ENCODE results near the gene HERC4. TPM values are rescaled to one million over a fixed set of nuclear protein-coding genes. Genes with fewer than 3 reads are reported as not detected.

HERC4 gene
- total RNA-seq, 2 experiments from 2014 or later = 46.0 to 46.8 TPM

DNA sequence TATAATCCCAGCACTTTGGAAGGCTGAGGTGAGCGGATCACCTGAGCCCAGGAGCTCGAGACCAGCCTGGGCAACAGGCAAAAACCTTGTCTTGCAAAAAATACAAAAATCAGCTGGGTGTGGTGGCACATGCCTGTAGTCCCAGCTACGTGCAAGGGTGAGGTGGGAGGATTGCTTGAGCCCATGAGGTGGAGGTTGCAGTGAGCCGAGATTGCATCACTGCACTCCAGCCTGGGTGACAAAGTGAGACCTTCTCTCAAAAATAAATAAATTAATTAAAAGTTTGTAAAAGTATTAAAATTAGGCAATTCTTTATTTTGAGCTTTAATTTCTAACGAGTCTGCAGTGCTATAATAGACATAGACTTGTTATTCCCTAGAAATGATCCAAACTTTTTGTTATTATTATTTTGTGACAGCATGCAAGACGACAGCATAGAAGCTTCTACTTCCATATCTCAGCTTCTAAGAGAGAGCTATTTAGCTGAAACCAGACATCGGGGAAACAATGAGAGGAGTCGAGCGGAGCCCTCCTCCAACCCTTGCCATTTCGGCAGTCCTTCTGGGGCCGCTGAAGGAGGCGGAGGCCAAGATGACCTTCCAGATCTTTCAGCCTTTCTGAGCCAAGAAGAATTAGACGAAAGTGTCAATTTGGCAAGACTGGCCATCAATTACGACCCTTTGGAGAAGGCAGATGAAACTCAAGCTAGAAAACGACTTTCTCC lies 46.1 kb upstream of the HERC4 start:
- no peaks in the 10 kb centered on the region for H3K36me3 Mint-ChIP-seq (ENCODE audit: low read depth)
- H3K4me1 ChIP-seq (ENCODE audit: insufficient read depth, low read length) = no peaks in the 10 kb centered on the region
- H3K27me3 ChIP-seq (ENCODE audit: control insufficient read depth in 1 of 2, insufficient read depth in 2 of 2, low read length in 2 of 2) = no peaks in the 10 kb centered on the region
- TF ChIP-seq, protein P1, sequence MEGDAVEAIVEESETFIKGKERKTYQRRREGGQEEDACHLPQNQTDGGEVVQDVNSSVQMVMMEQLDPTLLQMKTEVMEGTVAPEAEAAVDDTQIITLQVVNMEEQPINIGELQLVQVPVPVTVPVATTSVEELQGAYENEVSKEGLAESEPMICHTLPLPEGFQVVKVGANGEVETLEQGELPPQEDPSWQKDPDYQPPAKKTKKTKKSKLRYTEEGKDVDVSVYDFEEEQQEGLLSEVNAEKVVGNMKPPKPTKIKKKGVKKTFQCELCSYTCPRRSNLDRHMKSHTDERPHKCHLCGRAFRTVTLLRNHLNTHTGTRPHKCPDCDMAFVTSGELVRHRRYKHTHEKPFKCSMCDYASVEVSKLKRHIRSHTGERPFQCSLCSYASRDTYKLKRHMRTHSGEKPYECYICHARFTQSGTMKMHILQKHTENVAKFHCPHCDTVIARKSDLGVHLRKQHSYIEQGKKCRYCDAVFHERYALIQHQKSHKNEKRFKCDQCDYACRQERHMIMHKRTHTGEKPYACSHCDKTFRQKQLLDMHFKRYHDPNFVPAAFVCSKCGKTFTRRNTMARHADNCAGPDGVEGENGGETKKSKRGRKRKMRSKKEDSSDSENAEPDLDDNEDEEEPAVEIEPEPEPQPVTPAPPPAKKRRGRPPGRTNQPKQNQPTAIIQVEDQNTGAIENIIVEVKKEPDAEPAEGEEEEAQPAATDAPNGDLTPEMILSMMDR (IDR thresholded peaks at IDR 0.05) = no peak
- H3K27me3 Mint-ChIP-seq = peaks cover 11% of the 10 kb centered on the region
- no peaks in the 10 kb centered on the region for H3K9me3 Mint-ChIP-seq
- H3K9me3 ChIP-seq (ENCODE audit: control insufficient read depth in 1 of 2, insufficient read depth in 1 of 2, low read length in 2 of 2) = no peaks in the 10 kb centered on the region
- ChIA-PET POLR2A (no interaction called here), CTCF (no interaction called here)
- DNase-seq (no peak), ATAC-seq (ENCODE audit: poor library complexity) (no peak)
- no peak overlapping the region for H3K27ac Mint-ChIP-seq
- H3K4me3 Mint-ChIP-seq = no peak overlapping the region
- H3K4me3 ChIP-seq (ENCODE audit: low read length) = no peak overlapping the region
- H3K4me1 Mint-ChIP-seq (ENCODE audit: low read depth) = no peaks in the 10 kb centered on the region
- H3K27ac ChIP-seq (ENCODE audit: low read depth in 1 of 2, low read length in 2 of 2) = no peak overlapping the region
- H3K36me3 ChIP-seq (ENCODE audit: insufficient read depth, low read length) = no peaks in the 10 kb centered on the region
- intact Hi-C loops (cut with DNase I, micrococcal nuclease) = no loop called here

DNA sequence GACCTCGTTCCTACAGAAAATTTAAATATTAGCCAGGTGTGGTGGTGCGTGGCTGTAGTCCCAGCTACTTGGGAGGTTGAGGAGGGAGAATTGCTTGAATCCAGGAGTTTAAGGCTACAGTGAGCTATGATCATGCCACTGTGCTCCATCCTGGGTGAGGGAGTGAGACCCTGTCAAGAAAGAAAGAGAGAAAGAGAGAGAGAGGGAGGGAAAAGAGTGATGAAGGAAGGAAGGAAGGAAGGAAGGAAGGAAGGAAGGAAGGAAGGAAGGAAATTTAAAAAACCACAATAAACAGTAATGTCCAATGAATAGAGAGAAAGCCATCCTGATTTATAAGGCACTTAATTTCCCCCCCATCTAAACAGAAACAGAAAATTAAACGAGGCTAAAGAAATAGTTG lies 43.6 kb upstream of the HERC4 start:
- DNase-seq = no peak
- Mint-ChIP-seq H3K36me3 (ENCODE audit: low read depth) (no peaks in the 10 kb centered on the region), H3K27ac (no peak overlapping the region), H3K4me1 (ENCODE audit: low read depth) (no peaks in the 10 kb centered on the region), H3K27me3 (peaks cover 17% of the 10 kb centered on the region), H3K4me3 (no peak overlapping the region), H3K9me3 (no peaks in the 10 kb centered on the region)
- intact Hi-C loops (cut with DNase I, micrococcal nuclease) = no loop called here
- H3K4me3 ChIP-seq (ENCODE audit: low read length) = no peak overlapping the region
- no peaks in the 10 kb centered on the region for H3K27me3 ChIP-seq (ENCODE audit: control insufficient read depth in 1 of 2, insufficient read depth in 2 of 2, low read length in 2 of 2)
- H3K4me1 ChIP-seq (ENCODE audit: insufficient read depth, low read length) = no peaks in the 10 kb centered on the region
- no peaks in the 10 kb centered on the region for H3K36me3 ChIP-seq (ENCODE audit: insufficient read depth, low read length)
- ATAC-seq (ENCODE audit: poor library complexity) = no peak
- POLR2A ChIA-PET = interaction anchor here (0.6 kb wide), 1 partner anchor 145 kb away, joined by 3 read pairs; no protein-coding TSS in a partner anchor
- CTCF ChIA-PET = no interaction called here
- TF ChIP-seq, protein P1 (IDR thresholded peaks at IDR 0.05) = no peak
- no peak overlapping the region for H3K27ac ChIP-seq (ENCODE audit: low read depth in 1 of 2, low read length in 2 of 2)
- H3K9me3 ChIP-seq (ENCODE audit: control insufficient read depth in 1 of 2, insufficient read depth in 1 of 2, low read length in 2 of 2) = no peaks in the 10 kb centered on the region

DNA sequence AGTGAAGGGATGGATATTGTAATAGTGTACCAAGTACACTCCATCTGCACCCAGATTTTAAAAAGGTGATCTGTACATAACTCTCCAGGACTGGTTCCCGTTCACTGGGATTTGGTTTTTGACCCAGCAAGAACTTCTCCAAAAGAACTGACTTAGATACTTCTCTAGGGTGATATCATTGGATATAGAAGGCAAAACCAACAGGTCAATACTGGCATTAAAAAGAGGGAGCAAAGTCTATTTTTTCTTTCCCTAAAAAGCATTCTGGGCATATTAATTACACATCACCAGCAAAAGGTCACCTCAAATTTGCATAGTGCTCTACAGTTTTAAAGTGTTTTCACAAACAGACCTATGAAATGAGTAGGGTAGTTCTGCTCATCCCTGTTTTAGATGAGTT lies 37.8 kb upstream of the HERC4 start:
- POLR2A ChIA-PET = interaction anchor here (0.6 kb wide), 1 partner anchor 436 kb away, joined by 3 read pairs; no protein-coding TSS in a partner anchor
- Histone ChIP-seq H3K36me3 (ENCODE audit: insufficient read depth, low read length) (no peaks in the 10 kb centered on the region), H3K27me3 (ENCODE audit: control insufficient read depth in 1 of 2, insufficient read depth in 2 of 2, low read length in 2 of 2) (no peaks in the 10 kb centered on the region), H3K27ac (ENCODE audit: low read depth in 1 of 2, low read length in 2 of 2) (no peak overlapping the region), H3K9me3 (ENCODE audit: control insufficient read depth in 1 of 2, insufficient read depth in 1 of 2, low read length in 2 of 2) (no peaks in the 10 kb centered on the region), H3K4me3 (ENCODE audit: low read length) (no peak overlapping the region), H3K4me1 (ENCODE audit: insufficient read depth, low read length) (no peaks in the 10 kb centered on the region)
- H3K36me3 Mint-ChIP-seq (ENCODE audit: low read depth) = no peaks in the 10 kb centered on the region
- intact Hi-C loops (cut with DNase I, micrococcal nuclease) = no loop called here
- H3K4me3 Mint-ChIP-seq = no peak overlapping the region
- TF ChIP-seq, protein P1 (IDR thresholded peaks at IDR 0.05) = no peak
- H3K27me3 Mint-ChIP-seq = peaks cover 17% of the 10 kb centered on the region
- no peaks in the 10 kb centered on the region for H3K4me1 Mint-ChIP-seq (ENCODE audit: low read depth)
- CTCF ChIA-PET = no interaction called here
- H3K9me3 Mint-ChIP-seq = no peaks in the 10 kb centered on the region
- DNase-seq (no peak), ATAC-seq (ENCODE audit: poor library complexity) (no peak)
- H3K27ac Mint-ChIP-seq = no peak overlapping the region

All from CD4-positive, alpha-beta T cell (primary cell).